Adrenal gland (tissue), 5 donors: ENCODE measurements around the gene AREL1.

Experiments used
- POLR2A ChIP-seq, 2 donors: fragments of 450-650 bp; IDR thresholded peaks; one replicate each; pipeline ENCODE4 v1.6.1; 2017; ENCODE audit warnings: antibody characterized with exemption in 2 of 2, mild to moderate bottlenecking in 2 of 2, moderate library complexity in 1 of 2
- TF ChIP-seq, protein P1 (sequence below), 6 experiments: fragments of 450-650 bp in 4 of 6; fragments of 200-600 bp in 2 of 6; sonication (generic) in 1 of 6; IDR thresholded peaks; 1 replicate in 5 of 6; 2 replicates in 1 of 6; pipeline versions ENCODE4 v1.5.1 to v1.8.0; 2016 to 2021; ENCODE audit warnings: antibody characterized with exemption in 6 of 6, mild to moderate bottlenecking in 2 of 6, moderate library complexity in 1 of 6
- donor health status: DM: no; HTN: no; CAD: no.

DNA sequence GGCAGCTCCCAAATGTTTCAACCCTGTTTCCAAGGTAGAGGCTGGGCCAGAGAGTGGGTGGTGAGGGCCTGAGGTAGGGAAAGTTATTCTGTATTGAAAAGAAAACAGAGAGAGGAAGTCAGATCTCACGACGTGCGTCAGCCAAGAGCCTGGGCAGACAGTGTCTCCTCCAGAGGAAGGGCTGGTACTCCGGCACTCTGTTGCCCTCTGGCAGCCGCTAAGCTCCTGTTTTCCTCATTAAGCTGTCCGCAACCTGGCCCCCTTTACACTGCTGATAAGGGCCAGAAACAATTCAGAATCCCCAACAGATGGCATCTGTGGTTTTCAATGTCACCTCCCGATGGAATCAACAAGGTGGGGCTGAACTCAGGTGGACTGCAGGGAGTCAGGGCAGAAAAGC lies 74.8 kb downstream of the AREL1 start:
- no peak for TF ChIP-seq POLR2A (IDR thresholded peaks at IDR 0.05)
- TF ChIP-seq, protein P1, sequence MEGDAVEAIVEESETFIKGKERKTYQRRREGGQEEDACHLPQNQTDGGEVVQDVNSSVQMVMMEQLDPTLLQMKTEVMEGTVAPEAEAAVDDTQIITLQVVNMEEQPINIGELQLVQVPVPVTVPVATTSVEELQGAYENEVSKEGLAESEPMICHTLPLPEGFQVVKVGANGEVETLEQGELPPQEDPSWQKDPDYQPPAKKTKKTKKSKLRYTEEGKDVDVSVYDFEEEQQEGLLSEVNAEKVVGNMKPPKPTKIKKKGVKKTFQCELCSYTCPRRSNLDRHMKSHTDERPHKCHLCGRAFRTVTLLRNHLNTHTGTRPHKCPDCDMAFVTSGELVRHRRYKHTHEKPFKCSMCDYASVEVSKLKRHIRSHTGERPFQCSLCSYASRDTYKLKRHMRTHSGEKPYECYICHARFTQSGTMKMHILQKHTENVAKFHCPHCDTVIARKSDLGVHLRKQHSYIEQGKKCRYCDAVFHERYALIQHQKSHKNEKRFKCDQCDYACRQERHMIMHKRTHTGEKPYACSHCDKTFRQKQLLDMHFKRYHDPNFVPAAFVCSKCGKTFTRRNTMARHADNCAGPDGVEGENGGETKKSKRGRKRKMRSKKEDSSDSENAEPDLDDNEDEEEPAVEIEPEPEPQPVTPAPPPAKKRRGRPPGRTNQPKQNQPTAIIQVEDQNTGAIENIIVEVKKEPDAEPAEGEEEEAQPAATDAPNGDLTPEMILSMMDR (IDR thresholded peaks at IDR 0.05): no peak
